GM21515 (cell line): Measurements from ENCODE around the gene TEX22.

Experiments
- ATAC-seq: cut with Tn5 transposase; IDR thresholded peaks from one replicate; pipeline ENCODE4 v1.9.1; 2021; ENCODE audit not compliant: unreplicated experiment

Gene TEX22

DNA sequence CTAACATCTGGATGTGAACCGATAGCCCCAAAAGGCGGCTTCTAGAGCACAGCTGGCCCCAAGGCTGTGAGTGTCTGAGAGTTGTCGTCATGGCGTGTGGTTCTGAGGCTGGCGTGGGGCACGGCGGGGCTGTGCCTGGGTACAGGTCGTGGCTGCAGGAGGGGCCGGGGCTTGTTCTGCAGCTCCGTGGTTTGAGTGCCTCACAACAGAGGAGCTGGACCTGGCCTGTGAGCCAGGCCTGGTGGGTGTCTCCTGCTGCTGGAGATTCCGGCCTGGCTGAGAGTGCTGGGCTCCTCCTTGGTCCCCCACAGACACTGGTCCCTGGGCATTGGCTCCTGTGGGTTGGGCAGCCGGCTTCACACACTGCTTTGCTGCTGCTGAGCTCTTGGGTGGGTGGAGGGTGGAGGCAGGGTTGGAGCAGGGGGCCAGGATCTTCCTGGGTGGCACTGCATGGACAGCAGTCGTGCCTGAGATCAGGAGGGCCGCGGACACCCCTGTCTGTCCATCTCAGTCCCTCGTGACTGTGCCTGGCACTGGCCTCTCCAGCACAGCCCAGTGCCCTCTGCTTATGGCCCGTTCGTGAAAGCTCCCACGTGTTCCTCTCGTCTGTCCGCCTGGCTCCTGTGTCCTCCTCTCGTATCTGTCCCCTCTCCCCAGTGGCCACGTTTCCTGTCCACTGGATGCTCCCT is 31.8 kb upstream of the TEX22 start:
- ATAC-seq: no peak

DNA sequence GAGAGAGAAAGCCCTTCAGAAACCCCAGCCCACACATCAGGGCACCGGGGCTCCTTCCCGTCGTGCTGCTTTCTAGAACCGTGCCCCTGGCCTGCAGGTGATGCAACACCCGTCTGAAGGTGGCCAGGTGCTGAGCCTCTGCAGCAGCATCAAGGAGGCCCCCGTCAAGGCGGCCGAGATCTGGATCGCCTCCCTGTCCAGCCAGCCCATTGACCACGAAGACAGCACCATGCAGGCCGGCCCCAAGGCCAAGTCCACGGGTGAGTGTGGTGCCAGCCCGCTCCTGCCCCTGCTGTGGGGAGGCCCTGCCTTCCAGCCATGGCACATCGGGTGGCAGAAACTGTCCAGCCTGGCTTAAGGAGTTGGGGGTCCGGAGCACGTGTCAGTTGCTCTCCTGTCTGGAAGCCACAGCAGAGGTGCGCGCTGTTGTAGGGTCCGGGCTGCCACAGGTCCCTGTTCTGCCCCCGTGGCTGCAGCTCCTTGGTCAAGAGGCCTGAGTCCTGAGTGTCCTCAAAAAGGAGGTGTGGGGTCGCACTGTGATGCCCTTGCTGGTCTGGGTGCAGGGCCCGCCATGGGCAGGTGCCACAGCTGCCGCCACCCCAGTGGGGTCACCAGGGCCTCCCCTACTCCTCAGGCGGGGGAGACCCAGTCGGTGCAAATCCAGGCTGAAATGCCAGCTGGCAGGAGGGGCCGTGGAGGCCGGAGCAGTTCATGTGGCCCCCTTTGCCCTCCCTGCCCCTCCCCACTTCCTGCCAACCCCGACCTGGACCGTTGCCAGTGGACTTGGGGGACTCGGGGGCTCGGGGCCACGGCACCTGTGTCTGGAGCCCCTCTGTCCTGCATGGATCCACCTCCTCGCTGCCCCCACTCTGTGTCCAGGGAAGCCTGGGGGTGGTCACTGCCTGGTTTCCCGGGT is 31.0 kb upstream of the TEX22 start:
- ATAC-seq: no peak

- no peak for ATAC-seq
These were observed 30.3 kb upstream of the TEX22 start for GRCh38 chr14:105368032-105368417.

DNA sequence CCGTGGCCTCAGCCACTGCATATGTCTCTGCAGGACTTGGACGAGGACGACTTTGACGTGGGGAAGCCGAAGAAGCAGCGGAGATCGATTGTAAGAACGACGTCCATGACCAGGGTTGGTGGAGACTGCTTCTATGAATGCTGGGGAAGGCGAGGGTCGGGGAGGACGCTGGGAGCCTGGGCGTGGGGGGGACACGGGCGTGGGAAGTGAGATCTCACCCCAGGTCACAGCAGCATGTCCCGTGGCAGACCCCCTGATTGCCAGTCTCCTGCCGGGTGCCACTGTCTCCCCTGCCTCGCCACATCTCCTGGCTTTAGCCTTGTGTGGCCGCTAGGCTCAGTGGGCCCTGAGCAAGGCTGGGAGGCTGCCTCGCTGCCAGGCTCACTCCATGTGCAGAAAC is 29.9 kb upstream of the TEX22 start:
- ATAC-seq: no peak

GRCh38 chr14:105368910-105369652 is 29.3 kb upstream of the TEX22 start:
- no peak for ATAC-seq

GRCh38 chr14:105369653-105370040 is 28.7 kb upstream of the TEX22 start:
- ATAC-seq: no peak

GRCh38 chr14:105374389-105374788 is 23.9 kb upstream of the TEX22 start:
- no peak for ATAC-seq

- no peak for ATAC-seq
These were observed 22.7 kb upstream of the TEX22 start for GRCh38 chr14:105375635-105376057.

DNA sequence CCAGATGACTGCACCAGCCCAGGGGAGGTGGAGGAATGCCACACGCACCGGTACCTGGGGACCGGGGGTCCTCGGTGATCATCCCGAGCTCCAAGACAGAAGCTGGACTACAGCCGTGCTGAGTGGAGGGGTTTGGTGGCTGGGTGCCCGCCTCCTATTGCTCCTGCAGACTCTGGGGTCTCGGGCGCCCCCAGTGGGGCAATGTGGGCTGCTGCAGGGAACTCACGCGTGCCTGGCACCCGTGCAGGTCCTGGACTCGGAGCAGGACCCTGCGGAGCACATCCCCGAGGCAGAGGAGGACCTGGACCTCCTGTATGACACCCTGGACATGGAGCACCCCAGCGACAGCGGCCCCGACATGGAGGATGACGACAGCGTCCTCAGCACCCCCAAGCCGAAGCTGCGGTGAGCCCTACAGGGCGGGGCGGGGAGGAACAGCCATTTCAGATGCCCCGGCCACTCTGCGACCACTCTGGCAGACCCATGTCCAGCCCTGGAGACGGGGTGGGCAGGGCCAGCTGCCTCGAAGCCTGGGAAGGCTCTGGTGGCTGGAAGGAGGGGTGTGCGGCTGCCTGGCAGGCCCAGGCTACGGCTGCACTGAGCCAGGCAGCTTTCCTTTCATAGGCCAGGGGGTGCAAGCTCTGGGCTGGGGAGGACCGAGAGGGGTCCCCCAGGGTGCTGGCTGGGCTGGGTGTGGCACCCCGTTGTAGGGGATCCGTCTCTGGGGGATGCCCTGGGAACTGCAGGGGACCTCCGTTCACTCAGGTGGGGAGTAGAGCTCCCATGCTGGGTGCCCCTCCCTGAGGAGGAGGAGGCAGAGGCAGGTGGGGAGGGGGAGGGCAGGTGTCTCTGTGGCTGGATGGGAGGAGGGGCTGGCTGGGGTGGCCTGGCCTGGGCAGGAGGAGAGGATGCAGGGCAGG is 21.6 kb upstream of the TEX22 start:
- ATAC-seq: no peak

DNA sequence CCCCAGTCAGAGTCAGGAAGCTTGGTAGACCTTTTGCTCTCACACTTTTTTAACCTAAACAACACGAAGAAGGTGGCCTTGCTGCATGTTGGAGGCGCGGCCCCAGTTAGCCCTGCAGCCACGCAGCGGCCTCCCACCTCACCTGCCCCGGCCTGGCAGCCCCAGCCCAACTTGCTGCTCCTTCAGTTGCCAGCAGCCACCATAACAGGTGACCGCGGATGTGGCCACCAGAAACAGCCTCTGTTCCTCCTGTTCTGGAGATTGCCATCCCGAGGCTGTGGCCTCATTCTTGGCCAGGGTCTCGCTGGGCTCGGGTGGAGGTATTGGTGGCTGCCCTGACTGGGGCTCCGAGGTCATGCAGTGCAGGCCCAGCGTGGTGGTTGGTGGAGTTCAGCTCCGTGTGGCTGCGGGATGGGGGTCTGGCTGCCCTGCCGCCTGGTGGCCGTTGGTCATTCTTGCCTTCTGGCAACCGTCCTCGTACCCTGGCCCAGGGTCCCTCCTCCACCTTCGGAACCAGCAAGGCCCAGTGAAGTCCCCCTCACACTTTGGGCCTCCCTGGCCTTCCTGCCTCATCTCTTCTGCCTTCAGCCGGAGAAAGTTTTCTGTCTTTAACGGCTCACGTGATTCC is 20.7 kb upstream of the TEX22 start:
- no peak for ATAC-seq

GRCh38 chr14:105378199-105378598 is 20.1 kb upstream of the TEX22 start:
- no peak for ATAC-seq

DNA sequence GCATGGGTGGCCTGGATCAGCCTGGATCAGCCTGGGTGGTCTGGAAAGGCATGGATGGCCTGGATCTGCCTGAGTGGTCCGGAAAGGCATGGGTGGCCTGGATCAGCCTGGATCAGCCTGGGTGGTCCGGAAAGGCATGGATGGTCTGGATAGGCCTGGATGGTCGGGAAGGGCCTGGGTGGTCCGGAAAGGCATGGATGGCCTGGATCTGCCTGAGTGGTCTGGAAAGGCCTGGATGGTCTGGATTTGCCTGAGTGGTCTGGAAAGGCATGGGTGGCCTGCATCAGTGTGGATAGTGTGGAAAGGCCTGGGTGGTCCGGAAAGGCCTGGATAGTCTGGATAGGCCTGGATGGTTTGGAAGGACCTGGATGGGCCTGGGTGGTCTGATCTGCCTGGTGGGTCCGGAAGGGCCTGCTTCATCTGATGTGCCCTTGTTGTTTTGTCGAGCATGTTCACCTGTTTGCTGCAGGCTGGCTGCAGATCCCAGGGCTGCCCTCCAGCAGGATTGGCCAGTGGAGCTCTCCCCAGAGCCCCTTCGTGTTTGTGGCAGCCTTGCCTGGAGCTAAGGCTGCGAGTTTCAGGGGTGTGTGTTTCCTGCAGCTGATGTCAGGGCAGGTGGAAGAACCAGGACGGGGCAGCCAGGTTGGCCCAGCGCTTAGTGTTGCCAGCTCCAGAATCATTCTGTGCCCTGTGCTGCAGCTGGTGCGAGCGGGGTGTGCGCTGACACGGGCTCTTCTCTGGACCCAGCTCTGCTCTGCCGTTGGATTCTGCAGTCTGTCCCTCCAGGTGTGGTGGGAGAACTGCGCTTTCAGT is 19.3 kb upstream of the TEX22 start:
- no peak for ATAC-seq

GRCh38 chr14:105379946-105380345 is 18.4 kb upstream of the TEX22 start:
- ATAC-seq: no peak

- no peak for ATAC-seq
These were observed 17.6 kb upstream of the TEX22 start for GRCh38 chr14:105380756-105381155.

DNA sequence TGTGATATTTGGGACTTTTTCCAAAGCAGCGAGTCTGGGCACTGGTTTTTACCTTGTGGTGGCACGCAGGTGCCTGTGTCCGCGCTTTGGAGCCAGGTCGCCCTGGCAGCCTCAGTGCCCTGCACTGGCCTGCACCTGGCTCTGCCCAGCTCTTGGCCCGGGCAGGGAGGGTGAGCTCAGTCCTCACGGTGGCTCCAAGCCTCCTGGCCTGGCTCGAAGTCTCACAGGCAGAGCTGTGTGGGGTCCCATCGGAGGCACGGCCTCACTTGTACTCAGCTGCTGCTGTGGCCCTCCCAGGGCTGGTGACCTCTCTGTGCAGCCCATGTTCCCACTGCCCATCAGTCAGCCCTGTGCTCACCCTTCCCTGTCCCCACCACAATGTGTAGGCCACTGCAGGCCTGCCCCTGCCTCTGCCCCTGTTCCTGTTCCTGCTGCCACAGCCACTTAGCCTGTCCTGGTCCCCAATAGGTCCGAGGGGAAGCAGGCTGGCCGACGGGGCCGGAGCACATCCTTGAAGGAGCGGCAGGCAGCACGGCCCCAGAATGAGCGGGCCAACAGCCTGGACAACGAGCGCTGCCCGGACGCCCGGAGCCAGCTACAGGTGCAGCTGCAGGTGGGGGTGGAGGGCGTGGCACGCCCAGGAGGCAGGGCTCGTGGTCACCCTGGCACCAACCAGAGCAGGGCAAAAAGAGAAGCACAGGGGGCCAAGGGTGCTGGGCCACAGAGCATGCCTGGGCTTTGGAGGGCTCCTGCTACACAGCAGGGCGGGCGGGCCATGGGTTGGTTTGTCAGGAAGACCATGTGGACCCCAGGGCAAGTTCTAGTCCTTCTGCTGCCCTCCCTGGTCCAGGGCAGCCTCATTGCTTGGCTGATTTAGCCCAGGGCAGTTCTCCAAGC is 16.6 kb upstream of the TEX22 start:
- no peak for ATAC-seq

GRCh38 chr14:105382343-105383082 is 15.8 kb upstream of the TEX22 start:
- no peak for ATAC-seq

DNA sequence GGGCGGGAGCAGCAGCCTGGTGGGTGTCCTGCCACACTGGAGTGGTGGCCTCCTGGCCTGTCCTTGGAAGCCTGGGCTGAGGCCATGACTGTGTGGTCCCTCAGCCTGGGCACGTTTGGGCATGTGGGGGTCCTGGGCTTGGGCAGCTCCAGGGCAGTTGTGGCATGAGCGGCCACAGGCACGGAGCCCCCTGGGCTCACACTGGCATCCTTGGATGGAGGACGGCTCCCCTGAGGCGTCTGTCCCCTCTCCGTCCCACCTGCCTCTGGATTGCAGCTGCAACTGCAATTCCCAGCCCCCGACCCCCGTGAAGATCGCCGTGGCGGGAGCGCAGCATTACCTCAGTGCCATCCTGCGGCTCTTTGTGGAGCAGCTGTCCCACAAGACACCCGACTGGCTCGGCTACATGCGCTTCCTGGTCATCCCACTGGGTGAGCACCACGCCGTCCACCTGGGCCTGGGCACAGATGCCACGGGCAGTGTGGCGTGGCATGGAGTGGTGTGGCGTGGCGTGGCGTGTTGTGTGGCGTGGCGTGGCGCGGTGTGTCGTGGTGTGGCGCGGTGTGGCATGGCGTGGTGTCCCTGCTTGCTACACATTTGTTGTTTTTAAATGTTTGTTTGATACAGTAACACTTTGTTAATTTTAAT is 15.1 kb upstream of the TEX22 start:
- ATAC-seq: no peak
